SK-N-SH (cell line): ENCODE data around the gene SHANK1.

Experiments
- CTCF ChIP-seq: fragments of 200-600 bp; sonication (generic); IDR thresholded peaks from 2 replicates; pipeline ENCODE4 v1.6.1; 2017; ENCODE audit warnings: antibody characterized with exemption, mild to moderate bottlenecking, moderate library complexity
- EP300 ChIP-seq, 2 experiments: IDR thresholded peaks; 2 replicates each; pipeline versions ENCODE4 v1.4.0 to v1.6.1; 2012; ENCODE audit warnings: borderline replicate concordance in 1 of 2, low read depth in 1 of 2, low read length in 1 of 2
- EZH2phosphoT487 ChIP-seq: fragments of 200-600 bp; sonication (generic); IDR thresholded peaks from 2 replicates; pipeline ENCODE4 v1.6.1; 2017; ENCODE audit warnings: low read depth, mixed run types, mild to moderate bottlenecking, antibody characterized with exemption, moderate library complexity, borderline replicate concordance
- GABPA ChIP-seq: IDR thresholded peaks from 2 replicates; pipeline ENCODE4 v1.4.0; 2012; ENCODE audit warnings: low read depth, mild to moderate bottlenecking
- POLR2AphosphoS5 ChIP-seq: IDR thresholded peaks from 2 replicates; pipeline ENCODE4 v1.6.1; 2012; ENCODE audit warnings: low read depth, low read length
- RFX5 ChIP-seq: IDR thresholded peaks from 2 replicates; pipeline ENCODE4 v1.6.1; 2012; ENCODE audit warnings: mild to moderate bottlenecking, improper control_type of control experiment, low read length
- TAF1 ChIP-seq: IDR thresholded peaks from 2 replicates; pipeline ENCODE4 v1.6.1; 2012; ENCODE audit warnings: low read depth, mild to moderate bottlenecking, low read length, moderate library complexity, borderline replicate concordance
- TF ChIP-seq, protein P1 (sequence below): IDR thresholded peaks from 2 replicates; pipeline ENCODE4 v1.6.1; 2012; ENCODE audit warnings: mild to moderate bottlenecking, low read depth, low read length, moderate library complexity

DNA sequence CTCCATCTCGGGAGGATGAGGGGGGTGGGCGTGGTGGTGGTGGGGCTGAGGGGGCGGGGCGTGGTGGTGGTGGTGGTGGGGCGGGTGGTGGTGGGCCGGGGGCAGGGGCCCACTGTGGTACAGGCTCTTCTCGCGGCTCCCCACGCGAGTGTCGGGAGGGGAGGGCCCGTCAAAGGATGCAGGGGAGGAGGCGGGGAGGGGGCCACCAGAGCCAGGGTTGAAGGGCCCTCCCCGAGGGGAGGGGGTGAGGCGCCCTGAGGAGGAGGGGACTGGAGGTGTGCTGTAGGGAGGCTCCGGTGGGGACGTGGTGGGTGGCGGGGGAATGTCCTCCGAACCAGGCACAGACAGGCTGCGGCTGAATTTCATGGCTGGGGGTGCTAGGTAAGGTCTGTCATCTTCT lies 50.7 kb downstream of the SHANK1 start:
- TF ChIP-seq RFX5 (no peak), POLR2AphosphoS5 (no peak), EZH2phosphoT487 (no peak), GABPA (no peak), CTCF (no peak), EP300 (IDR thresholded peaks at IDR 0.05; ENCODE audit: borderline replicate concordance in 1 of 2, low read depth in 1 of 2, low read length in 1 of 2) (no peak), TAF1 (no peak)
- TF ChIP-seq, protein P1, sequence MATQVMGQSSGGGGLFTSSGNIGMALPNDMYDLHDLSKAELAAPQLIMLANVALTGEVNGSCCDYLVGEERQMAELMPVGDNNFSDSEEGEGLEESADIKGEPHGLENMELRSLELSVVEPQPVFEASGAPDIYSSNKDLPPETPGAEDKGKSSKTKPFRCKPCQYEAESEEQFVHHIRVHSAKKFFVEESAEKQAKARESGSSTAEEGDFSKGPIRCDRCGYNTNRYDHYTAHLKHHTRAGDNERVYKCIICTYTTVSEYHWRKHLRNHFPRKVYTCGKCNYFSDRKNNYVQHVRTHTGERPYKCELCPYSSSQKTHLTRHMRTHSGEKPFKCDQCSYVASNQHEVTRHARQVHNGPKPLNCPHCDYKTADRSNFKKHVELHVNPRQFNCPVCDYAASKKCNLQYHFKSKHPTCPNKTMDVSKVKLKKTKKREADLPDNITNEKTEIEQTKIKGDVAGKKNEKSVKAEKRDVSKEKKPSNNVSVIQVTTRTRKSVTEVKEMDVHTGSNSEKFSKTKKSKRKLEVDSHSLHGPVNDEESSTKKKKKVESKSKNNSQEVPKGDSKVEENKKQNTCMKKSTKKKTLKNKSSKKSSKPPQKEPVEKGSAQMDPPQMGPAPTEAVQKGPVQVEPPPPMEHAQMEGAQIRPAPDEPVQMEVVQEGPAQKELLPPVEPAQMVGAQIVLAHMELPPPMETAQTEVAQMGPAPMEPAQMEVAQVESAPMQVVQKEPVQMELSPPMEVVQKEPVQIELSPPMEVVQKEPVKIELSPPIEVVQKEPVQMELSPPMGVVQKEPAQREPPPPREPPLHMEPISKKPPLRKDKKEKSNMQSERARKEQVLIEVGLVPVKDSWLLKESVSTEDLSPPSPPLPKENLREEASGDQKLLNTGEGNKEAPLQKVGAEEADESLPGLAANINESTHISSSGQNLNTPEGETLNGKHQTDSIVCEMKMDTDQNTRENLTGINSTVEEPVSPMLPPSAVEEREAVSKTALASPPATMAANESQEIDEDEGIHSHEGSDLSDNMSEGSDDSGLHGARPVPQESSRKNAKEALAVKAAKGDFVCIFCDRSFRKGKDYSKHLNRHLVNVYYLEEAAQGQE, result no peak
